ENCODE data around the gene DLEC1.
A peak's percentile ranks its signal among the peaks of the same experiment; 100 is the strongest.

The DLEC1 gene

GRCh38 chr3:38028621-38029361 lies 10.2 kb upstream of the DLEC1 start:
- no peak for TF ChIP-seq CTCF (IDR thresholded peaks at IDR 0.05; ENCODE audit: low read depth, low read length, missing control alignments)
- no peaks in the 10 kb centered on the region for H3K27me3 ChIP-seq (replicated peaks)
- no peak overlapping the region for H3K27ac ChIP-seq
- in situ Hi-C loops (cut with HindIII; ENCODE audit: low pct_ligation_motif_present, low sequenced_read_pairs): no loop called here
- no peaks in the 10 kb centered on the region for H3K36me3 ChIP-seq (replicated peaks)
- peak overlapping the region; percentile 61 for H3K4me3 ChIP-seq (ENCODE audit: low read depth, low read length)
- DNase-seq: no peak

- Histone ChIP-seq H3K27me3 (replicated peaks) (no peaks in the 10 kb centered on the region), H3K27ac (no peak within 1 kb of the TSS), H3K36me3 (replicated peaks) (no peaks in the 10 kb centered on the region), H3K4me3 (ENCODE audit: low read depth, low read length) (peak within 1 kb of the TSS; percentile 61)
- in situ Hi-C loops (cut with HindIII; ENCODE audit: low pct_ligation_motif_present, low sequenced_read_pairs): no loop called here
- no peak for TF ChIP-seq CTCF (IDR thresholded peaks at IDR 0.05; ENCODE audit: low read depth, low read length, missing control alignments)
- no peak for DNase-seq
Measured at GRCh38 chr3:38029400-38030125, 9.4 kb upstream of the DLEC1 start, which contains the start of gene PLCD1. Gene PLCD1 (minus strand): TSS chr3:38029642. CDS start chr3:38029539, 103 bp downstream.

- H3K27ac ChIP-seq: no peak overlapping the region
Measured at GRCh38 chr3:38030126-38031021, 8.6 kb upstream of the DLEC1 start.

GRCh38 chr3:38031022-38031994 lies 7.7 kb upstream of the DLEC1 start:
- no peaks in the 10 kb centered on the region for H3K36me3 ChIP-seq (replicated peaks)
- TF ChIP-seq CTCF (IDR thresholded peaks at IDR 0.05; ENCODE audit: low read depth, low read length, missing control alignments): no peak
- no peaks in the 10 kb centered on the region for H3K27me3 ChIP-seq (replicated peaks)
- H3K27ac ChIP-seq: no peak overlapping the region
- no peak for DNase-seq
- in situ Hi-C loops (cut with HindIII; ENCODE audit: low pct_ligation_motif_present, low sequenced_read_pairs): no loop called here
- no peak overlapping the region for H3K4me3 ChIP-seq (ENCODE audit: low read depth, low read length)

More at GRCh38 chr3:38030126-38031021, 8.6 kb upstream of the DLEC1 start:
- in situ Hi-C loops (cut with HindIII; ENCODE audit: low pct_ligation_motif_present, low sequenced_read_pairs): no loop called here
- no peaks in the 10 kb centered on the region for H3K27me3 ChIP-seq (replicated peaks)
- no peak for TF ChIP-seq CTCF (IDR thresholded peaks at IDR 0.05; ENCODE audit: low read depth, low read length, missing control alignments)
- peak overlapping the region; percentile 61 for H3K4me3 ChIP-seq (ENCODE audit: low read depth, low read length)
- H3K36me3 ChIP-seq (replicated peaks): no peaks in the 10 kb centered on the region
- no peak for DNase-seq

All from brain microvascular endothelial cell (primary cell).